HEK293 (cell line): ENCODE results near the gene IRAK2.

Experiments used
- BCL6B ChIP-seq: fragments of 450-650 bp; formaldehyde crosslinking; IDR thresholded peaks from 2 replicates; pipeline ENCODE4 v1.5.1; 2017; ENCODE audit warnings: missing biosample characterization, missing genetic modification characterization
- CTCF ChIP-seq: fragments of 450-650 bp; formaldehyde crosslinking; IDR thresholded peaks from 2 replicates; pipeline ENCODE4 v1.5.1; 2016; ENCODE audit warnings: missing biosample characterization, missing genetic modification characterization
- EGR2 ChIP-seq: fragments of 450-650 bp; formaldehyde crosslinking; IDR thresholded peaks from 2 replicates; pipeline ENCODE4 v1.5.1; 2016; ENCODE audit warnings: low read depth, missing biosample characterization, missing genetic modification characterization
- PATZ1 ChIP-seq: fragments of 450-650 bp; formaldehyde crosslinking; IDR thresholded peaks from 2 replicates; pipeline ENCODE4 v1.5.1; 2016; ENCODE audit warnings: missing biosample characterization, missing genetic modification characterization
- PRDM1 ChIP-seq: fragments of 450-650 bp; formaldehyde crosslinking; IDR thresholded peaks from 2 replicates; pipeline ENCODE4; 2016; ENCODE audit warnings: missing biosample characterization, missing genetic modification characterization
- REST ChIP-seq: fragments of 450-650 bp; formaldehyde crosslinking; IDR thresholded peaks from 2 replicates; pipeline ENCODE4 v1.5.1; 2016; ENCODE audit warnings: missing biosample characterization, missing genetic modification characterization
- SP7 ChIP-seq: fragments of 450-650 bp; formaldehyde crosslinking; IDR thresholded peaks from 2 replicates; pipeline ENCODE4 v1.5.1; 2016; ENCODE audit warnings: missing biosample characterization, missing genetic modification characterization
- ZBTB20 ChIP-seq: fragments of 450-650 bp; formaldehyde crosslinking; IDR thresholded peaks from 2 replicates; pipeline ENCODE4 v1.5.1; 2016; ENCODE audit warnings: missing biosample characterization, missing genetic modification characterization
- ZBTB48 ChIP-seq: fragments of 450-650 bp; formaldehyde crosslinking; IDR thresholded peaks from 2 replicates; pipeline ENCODE4 v1.5.1; 2016; ENCODE audit warnings: missing biosample characterization, missing genetic modification characterization
- ZEB2 ChIP-seq: fragments of 450-650 bp; formaldehyde crosslinking; IDR thresholded peaks from 2 replicates; pipeline ENCODE4 v1.5.1; 2016; ENCODE audit warnings: missing biosample characterization, missing genetic modification characterization
- ZFP69B ChIP-seq: fragments of 450-650 bp; formaldehyde crosslinking; IDR thresholded peaks from 2 replicates; pipeline ENCODE4 v1.5.1; 2016; ENCODE audit warnings: missing biosample characterization, missing genetic modification characterization
- ZNF138 ChIP-seq: fragments of 450-650 bp; formaldehyde crosslinking; IDR thresholded peaks from 2 replicates; pipeline ENCODE4 v1.5.1; 2016; ENCODE audit warnings: missing biosample characterization, missing genetic modification characterization, borderline replicate concordance
- ZNF19 ChIP-seq: fragments of 450-650 bp; formaldehyde crosslinking; IDR thresholded peaks from 2 replicates; pipeline ENCODE4; 2016; ENCODE audit warnings: missing biosample characterization, missing genetic modification characterization, low read depth
- ZNF248 ChIP-seq: fragments of 450-650 bp; formaldehyde crosslinking; IDR thresholded peaks from 2 replicates; pipeline ENCODE4 v1.5.1; 2017; ENCODE audit warnings: missing biosample characterization, missing genetic modification characterization
- ZNF354C ChIP-seq: fragments of 450-650 bp; formaldehyde crosslinking; IDR thresholded peaks from 2 replicates; pipeline ENCODE4 v1.5.1; 2016; ENCODE audit warnings: missing biosample characterization, missing genetic modification characterization, low read depth, borderline replicate concordance
- ZNF391 ChIP-seq: fragments of 450-650 bp; formaldehyde crosslinking; IDR thresholded peaks from 2 replicates; pipeline ENCODE4 v1.5.1; 2016; ENCODE audit warnings: low read depth, missing biosample characterization, missing genetic modification characterization, borderline replicate concordance
- ZNF48 ChIP-seq: fragments of 450-650 bp; formaldehyde crosslinking; IDR thresholded peaks from 2 replicates; pipeline ENCODE4 v1.5.1; 2016; ENCODE audit warnings: missing biosample characterization, missing genetic modification characterization
- ZNF548 ChIP-seq: fragments of 450-650 bp; formaldehyde crosslinking; IDR thresholded peaks from 2 replicates; pipeline ENCODE4 v1.5.1; 2016; ENCODE audit warnings: missing biosample characterization, missing genetic modification characterization
- ZNF560 ChIP-seq: fragments of 450-650 bp; formaldehyde crosslinking; IDR thresholded peaks from 2 replicates; pipeline ENCODE4 v1.5.1; 2017; ENCODE audit warnings: missing biosample characterization, missing genetic modification characterization, borderline replicate concordance
- ZNF561 ChIP-seq: fragments of 450-650 bp; IDR thresholded peaks from 2 replicates; pipeline ENCODE4 v1.5.1; 2018; ENCODE audit warnings: missing biosample characterization, missing genetic modification characterization, borderline replicate concordance
- ZNF610 ChIP-seq: fragments of 450-650 bp; formaldehyde crosslinking; IDR thresholded peaks from 2 replicates; pipeline ENCODE4 v1.5.1; 2016; ENCODE audit warnings: missing biosample characterization, missing genetic modification characterization, borderline replicate concordance
- ZNF621 ChIP-seq: fragments of 450-650 bp; formaldehyde crosslinking; IDR thresholded peaks from 2 replicates; pipeline ENCODE4 v1.5.1; 2017; ENCODE audit warnings: missing biosample characterization, missing genetic modification characterization
- ZNF658 ChIP-seq: fragments of 450-650 bp; formaldehyde crosslinking; IDR thresholded peaks from 2 replicates; pipeline ENCODE4; 2016; ENCODE audit warnings: missing biosample characterization, missing genetic modification characterization
- ZNF777 ChIP-seq: fragments of 450-650 bp; formaldehyde crosslinking; IDR thresholded peaks from 2 replicates; pipeline ENCODE4 v1.5.1; 2017; ENCODE audit warnings: missing biosample characterization, missing genetic modification characterization, borderline replicate concordance
- ZNF843 ChIP-seq: fragments of 450-650 bp; formaldehyde crosslinking; IDR thresholded peaks from 2 replicates; pipeline ENCODE4 v1.5.1; 2016; ENCODE audit warnings: missing biosample characterization, missing genetic modification characterization
- ZXDB ChIP-seq: fragments of 450-650 bp; formaldehyde crosslinking; IDR thresholded peaks from 2 replicates; pipeline ENCODE4 v1.5.1; 2016; ENCODE audit warnings: missing biosample characterization, missing genetic modification characterization
- TF ChIP-seq, protein P1 (sequence below): fragments of 450-650 bp; formaldehyde crosslinking; IDR thresholded peaks from 2 replicates; pipeline ENCODE4 v1.5.1; 2016; ENCODE audit warnings: missing biosample characterization, missing genetic modification characterization
- TF ChIP-seq, protein P2 (sequence below): fragments of 450-650 bp; formaldehyde crosslinking; IDR thresholded peaks from 2 replicates; pipeline ENCODE4 v1.5.1; 2017; ENCODE audit warnings: missing biosample characterization, missing genetic modification characterization

IRAK2 gene

DNA sequence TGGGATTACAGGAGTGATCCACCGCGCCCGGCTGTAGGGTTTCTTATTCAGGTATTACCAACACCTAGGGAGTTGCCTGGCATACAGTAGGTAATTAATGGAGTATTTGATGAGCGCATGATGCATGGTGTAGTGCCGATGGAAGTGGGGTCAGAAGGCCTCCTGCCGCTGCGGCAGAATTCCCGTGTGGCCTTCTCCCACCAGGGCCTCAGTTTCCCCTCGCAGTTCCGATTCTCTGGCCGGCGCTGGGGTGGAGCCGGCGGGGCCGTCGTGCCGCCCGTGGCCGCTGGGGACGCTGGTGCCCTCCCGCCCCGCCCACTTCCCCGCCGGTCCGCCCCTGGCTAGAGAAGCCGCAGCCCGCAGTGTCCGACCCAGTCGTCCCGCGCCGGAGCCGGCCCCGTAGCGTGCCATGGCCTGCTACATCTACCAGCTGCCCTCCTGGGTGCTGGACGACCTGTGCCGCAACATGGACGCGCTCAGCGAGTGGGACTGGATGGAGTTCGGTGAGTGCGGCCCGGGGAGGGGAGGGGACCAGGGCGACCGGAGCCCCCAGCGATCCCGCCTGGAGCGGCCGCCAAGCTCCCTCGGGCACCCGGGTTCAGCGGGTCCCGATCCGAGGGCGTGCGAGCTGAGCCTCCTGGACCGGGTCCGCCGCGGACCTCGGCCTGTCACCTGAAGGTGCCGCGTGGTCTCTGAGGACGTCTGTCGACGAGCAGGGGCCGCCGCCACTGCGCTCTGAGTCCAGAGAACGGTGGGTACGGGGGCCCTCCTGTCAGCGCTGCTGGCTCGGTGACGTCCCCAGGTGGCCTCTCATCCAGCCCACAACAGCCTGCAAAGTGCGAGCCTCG, at the start of gene IRAK2 (continued):
- TF ChIP-seq, protein P1, sequence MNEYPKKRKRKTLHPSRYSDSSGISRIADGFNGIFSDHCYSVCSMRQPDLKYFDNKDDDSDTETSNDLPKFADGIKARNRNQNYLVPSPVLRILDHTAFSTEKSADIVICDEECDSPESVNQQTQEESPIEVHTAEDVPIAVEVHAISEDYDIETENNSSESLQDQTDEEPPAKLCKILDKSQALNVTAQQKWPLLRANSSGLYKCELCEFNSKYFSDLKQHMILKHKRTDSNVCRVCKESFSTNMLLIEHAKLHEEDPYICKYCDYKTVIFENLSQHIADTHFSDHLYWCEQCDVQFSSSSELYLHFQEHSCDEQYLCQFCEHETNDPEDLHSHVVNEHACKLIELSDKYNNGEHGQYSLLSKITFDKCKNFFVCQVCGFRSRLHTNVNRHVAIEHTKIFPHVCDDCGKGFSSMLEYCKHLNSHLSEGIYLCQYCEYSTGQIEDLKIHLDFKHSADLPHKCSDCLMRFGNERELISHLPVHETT (tag by site-specific recombination): no peak
- TF ChIP-seq ZNF548 (tag by site-specific recombination) (no peak), ZNF621 (tag by site-specific recombination) (no peak), ZNF777 (tag by site-specific recombination) (peak; percentile 86), ZFP69B (tag by site-specific recombination) (peak; percentile 24; the same call in 1 of the 2 replicates), ZEB2 (tag by site-specific recombination) (peak; percentile 77), BCL6B (no peak), SP7 (tag by site-specific recombination) (no peak; the same call in none of the 2 replicates), ZNF843 (tag by site-specific recombination) (no peak), ZNF248 (tag by site-specific recombination) (no peak), ZNF391 (tag by site-specific recombination) (no peak), ZNF19 (tag by site-specific recombination) (no peak), ZXDB (peak; percentile 87), ZNF561 (tag by site-specific recombination) (no peak), ZNF354C (tag by site-specific recombination) (no peak), ZNF48 (tag by site-specific recombination) (no peak), ZNF658 (tag by site-specific recombination) (no peak), EGR2 (tag by site-specific recombination) (no peak), ZNF610 (tag by site-specific recombination) (no peak), CTCF (tag by site-specific recombination) (peak; percentile 54; the same call in 1 of the 2 replicates), PATZ1 (peak; percentile 81), REST (0 out of 2 replicates have a peak, but pooled peaks have one; percentile 32), ZNF138 (no peak), ZBTB48 (tag by site-specific recombination) (peak; percentile 58; the same call in 1 of the 2 replicates), ZBTB20 (peak; percentile 98), ZNF560 (tag by site-specific recombination) (no peak), PRDM1 (tag by site-specific recombination) (no peak)
- TF ChIP-seq, protein P2, sequence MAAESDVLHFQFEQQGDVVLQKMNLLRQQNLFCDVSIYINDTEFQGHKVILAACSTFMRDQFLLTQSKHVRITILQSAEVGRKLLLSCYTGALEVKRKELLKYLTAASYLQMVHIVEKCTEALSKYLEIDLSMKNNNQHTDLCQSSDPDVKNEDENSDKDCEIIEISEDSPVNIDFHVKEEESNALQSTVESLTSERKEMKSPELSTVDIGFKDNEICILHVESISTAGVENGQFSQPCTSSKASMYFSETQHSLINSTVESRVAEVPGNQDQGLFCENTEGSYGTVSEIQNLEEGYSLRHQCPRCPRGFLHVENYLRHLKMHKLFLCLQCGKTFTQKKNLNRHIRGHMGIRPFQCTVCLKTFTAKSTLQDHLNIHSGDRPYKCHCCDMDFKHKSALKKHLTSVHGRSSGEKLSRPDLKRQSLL: no peak
